Inflammatory macrophage treated with lipopolysaccharide for 4 hours (primary cell): ENCODE results near the gene KIF5C.

Experiments used
- DNase-seq: peaks from one replicate; pipeline ENCODE4 v3.0.0-alpha.2; 2020

The KIF5C gene

GRCh38 chr2:149021271-149021719 lies 146.3 kb downstream of the KIF5C start:
- DNase-seq, result peak; percentile 13

GRCh38 chr2:149021761-149022160 lies 146.7 kb downstream of the KIF5C start:
- no peak for DNase-seq

GRCh38 chr2:149023091-149023490 lies 148.1 kb downstream of the KIF5C start:
- DNase-seq, result no peak

- no peak for DNase-seq
Observed at GRCh38 chr2:149027590-149028250, 152.7 kb downstream of the KIF5C start.

GRCh38 chr2:149028377-149028776 lies 153.3 kb downstream of the KIF5C start:
- DNase-seq, result no peak

- no peak for DNase-seq
Observed at GRCh38 chr2:149028891-149029290, 153.9 kb downstream of the KIF5C start.

GRCh38 chr2:149029307-149029965 lies 154.4 kb downstream of the KIF5C start:
- no peak for DNase-seq

GRCh38 chr2:149031396-149031795 lies 156.4 kb downstream of the KIF5C start:
- no peak for DNase-seq

- no peak for DNase-seq
Observed at GRCh38 chr2:149033716-149034115, 158.7 kb downstream of the KIF5C start.

GRCh38 chr2:149034406-149034805 lies 159.4 kb downstream of the KIF5C start:
- no peak for DNase-seq

- no peak for DNase-seq
Observed at GRCh38 chr2:149036507-149037293, 161.7 kb downstream of the KIF5C start.

- no peak for DNase-seq
Observed at GRCh38 chr2:149037851-149038250, 162.8 kb downstream of the KIF5C start.

GRCh38 chr2:149038442-149039212 lies 163.6 kb downstream of the KIF5C start, which contains the start of gene LYPD6B:
TSS of gene LYPD6B (plus strand) at chr2:149038699. CDS start at chr2:149130949, 92,250 bp downstream.
- no peak for DNase-seq

GRCh38 chr2:149039213-149039724 lies 164.2 kb downstream of the KIF5C start:
- no peak for DNase-seq

- DNase-seq, result peak; percentile 51
Observed at GRCh38 chr2:149040451-149040850, 165.4 kb downstream of the KIF5C start.

GRCh38 chr2:149041482-149041881 lies 166.5 kb downstream of the KIF5C start:
- DNase-seq, result no peak

GRCh38 chr2:149042881-149043280 lies 167.9 kb downstream of the KIF5C start:
- DNase-seq, result no peak

GRCh38 chr2:149044500-149044899 lies 169.5 kb downstream of the KIF5C start:
- no peak for DNase-seq

GRCh38 chr2:149047118-149047517 lies 172.1 kb downstream of the KIF5C start:
- DNase-seq, result no peak

GRCh38 chr2:149049142-149049541 lies 174.1 kb downstream of the KIF5C start:
- DNase-seq, result no peak

- DNase-seq, result no peak
Observed at GRCh38 chr2:149050188-149050587, 175.2 kb downstream of the KIF5C start.

- DNase-seq, result no peak
Observed at GRCh38 chr2:149055751-149056150, 180.7 kb downstream of the KIF5C start.
